PC-3 (cell line): ENCODE data around the gene TMEM117.

ENCODE experiments used
- EZH2 ChIP-seq: fragments of 300-600 bp; sonication (generic); IDR thresholded peaks from one replicate; pipeline ENCODE4 v1.6.1; 2017; ENCODE audit warnings: antibody characterized with exemption, mild to moderate bottlenecking, low read length; ENCODE audit not compliant: unreplicated experiment
- EZH2phosphoT487 ChIP-seq: fragments of 300-600 bp; sonication (generic); IDR thresholded peaks from 2 replicates; pipeline ENCODE4 v1.6.1; 2018; ENCODE audit warnings: mild to moderate bottlenecking, antibody characterized with exemption, low read length, borderline replicate concordance
- TF ChIP-seq, protein P1 (sequence below): fragments of 300-600 bp; sonication (generic); conservative IDR thresholded peaks from 2 replicates; pipeline ENCODE4 v1.5.1; 2017; ENCODE audit warnings: antibody characterized with exemption, low read depth, mild to moderate bottlenecking, low read length

DNA sequence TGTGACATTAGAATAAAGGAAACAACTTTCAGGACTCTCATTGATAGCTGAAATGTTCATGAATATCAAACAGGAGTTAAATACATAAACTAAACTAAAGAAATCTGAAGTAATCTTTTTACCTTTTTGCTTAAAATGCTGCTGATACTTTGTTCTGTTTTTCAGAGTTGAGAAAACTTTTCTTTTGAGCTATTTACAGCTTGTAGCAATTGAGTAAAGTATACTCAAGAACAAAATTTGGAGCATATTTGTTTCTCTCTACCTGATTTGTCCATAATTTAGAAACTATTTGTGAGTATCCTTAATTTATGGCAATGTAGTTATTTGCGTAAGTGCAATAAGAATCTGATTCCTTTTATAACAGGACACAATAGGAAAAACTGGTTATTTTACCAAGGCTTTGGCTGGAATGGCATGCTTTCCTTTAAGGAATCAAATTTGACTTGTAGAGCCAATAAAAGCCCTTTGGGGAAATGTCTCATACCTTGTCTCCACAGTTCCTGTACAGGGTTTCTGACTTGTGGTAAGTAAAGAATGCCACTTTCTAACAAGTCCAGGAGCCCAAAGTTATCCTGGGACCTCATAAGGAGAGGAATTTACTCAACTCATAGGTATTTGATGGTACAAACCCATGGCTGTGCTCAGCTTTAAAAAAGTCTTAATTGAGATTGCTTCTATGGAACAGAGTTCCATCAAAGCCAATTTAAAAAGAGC is 195.7 kb downstream of the TMEM117 start:
- TF ChIP-seq, protein P1, sequence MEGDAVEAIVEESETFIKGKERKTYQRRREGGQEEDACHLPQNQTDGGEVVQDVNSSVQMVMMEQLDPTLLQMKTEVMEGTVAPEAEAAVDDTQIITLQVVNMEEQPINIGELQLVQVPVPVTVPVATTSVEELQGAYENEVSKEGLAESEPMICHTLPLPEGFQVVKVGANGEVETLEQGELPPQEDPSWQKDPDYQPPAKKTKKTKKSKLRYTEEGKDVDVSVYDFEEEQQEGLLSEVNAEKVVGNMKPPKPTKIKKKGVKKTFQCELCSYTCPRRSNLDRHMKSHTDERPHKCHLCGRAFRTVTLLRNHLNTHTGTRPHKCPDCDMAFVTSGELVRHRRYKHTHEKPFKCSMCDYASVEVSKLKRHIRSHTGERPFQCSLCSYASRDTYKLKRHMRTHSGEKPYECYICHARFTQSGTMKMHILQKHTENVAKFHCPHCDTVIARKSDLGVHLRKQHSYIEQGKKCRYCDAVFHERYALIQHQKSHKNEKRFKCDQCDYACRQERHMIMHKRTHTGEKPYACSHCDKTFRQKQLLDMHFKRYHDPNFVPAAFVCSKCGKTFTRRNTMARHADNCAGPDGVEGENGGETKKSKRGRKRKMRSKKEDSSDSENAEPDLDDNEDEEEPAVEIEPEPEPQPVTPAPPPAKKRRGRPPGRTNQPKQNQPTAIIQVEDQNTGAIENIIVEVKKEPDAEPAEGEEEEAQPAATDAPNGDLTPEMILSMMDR: no peak
- TF ChIP-seq EZH2 (no peak), EZH2phosphoT487 (no peak)
